HepG2 (cell line): ENCODE results near the gene TNFAIP8L3. TPM values are rescaled to one million over a fixed set of nuclear protein-coding genes. Genes with fewer than 3 reads are reported as not detected.

ENCODE experiments used
- ATAC-seq: fragments of 200-7000 bp; cut with Tn5 transposase; 3 replicates; pipeline ENCODE4 v1.9.1; 2020; ENCODE audit warnings: mild to moderate bottlenecking, moderate library complexity
- BruUV-seq: library from RNA; stranded (reverse); fragments of 400-500 nt; replicated peaks from 2 replicates; lab custom pipeline; 2021; lab: Mats Ljungman, UMichigan
- CTCF ChIA-PET: fragments of 300-600 bp; formaldehyde crosslinking; extraction: SDS; loops from one replicate; lab custom pipeline; 2021; ENCODE audit warnings: low total read pairs, inconsistent platforms, low intra/inter-chr PET ratio; lab: Yijun Ruan, JAX
- POLR2A ChIA-PET: fragments of 350-600 bp; sonication (Branson Sonifier 250); formaldehyde crosslinking; loops from one replicate; lab custom pipeline; 2020; ENCODE audit warnings: antibody characterized with exemption, inconsistent platforms; lab: Yijun Ruan, JAX
- DNase-seq: peaks from one replicate; pipeline ENCODE4 v3.0.0-alpha.2; 2015; ENCODE audit warnings: low spot score
- FAIRE-seq: peaks from 3 replicates; lab custom pipeline; 2011; peaks lifted over from hg19 to GRCh38; lab: Jason Lieb, UNC
- H2AFZ ChIP-seq: one replicate; pipeline ENCODE4 v1.6.1; 2011; ENCODE audit warnings: low read length, inconsistent platforms
- H3K27ac ChIP-seq: fragments of 300-600 bp; 3 replicates; pipeline ENCODE4 v1.8.0; 2011; ENCODE audit warnings: mixed run types, mild to moderate bottlenecking, mixed read lengths, low read length, inconsistent platforms; ENCODE audit not compliant: insufficient read depth; ENCODE audit errors: extremely low read length
- H3K27me3 ChIP-seq, 2 experiments: fragments of 200-600 bp in 1 of 2; 2 replicates in 1 of 2; 3 replicates in 1 of 2; pipeline versions ENCODE4 v1.6.0 to v1.8.0; 2011; ENCODE audit warnings: low read length in 2 of 2, mild to moderate bottlenecking in 2 of 2, moderate library complexity in 2 of 2, inconsistent platforms in 1 of 2; ENCODE audit not compliant: insufficient read depth in 2 of 2, control insufficient read depth in 1 of 2
- H3K36me3 ChIP-seq, 2 experiments: fragments of 200-600 bp in 1 of 2; replicated peaks in 1 of 2; 2 replicates in 1 of 2; 3 replicates in 1 of 2; pipeline versions ENCODE4 v1.5.1 to v1.8.0; 2011; ENCODE audit warnings: low read length in 2 of 2, inconsistent platforms in 1 of 2; ENCODE audit not compliant: insufficient read depth in 2 of 2, control insufficient read depth in 1 of 2
- H3K4me1 ChIP-seq: 2 replicates; pipeline ENCODE4 v1.5.1; 2012; ENCODE audit warnings: low read length, inconsistent platforms; ENCODE audit not compliant: insufficient read depth
- H3K4me2 ChIP-seq: 2 replicates; pipeline ENCODE4 v1.6.0; 2011; ENCODE audit warnings: low read depth, low read length, inconsistent platforms
- H3K4me3 ChIP-seq, 3 experiments: fragments of 200-600 bp in 1 of 3; sonication (generic), shearing (Covaris generic) in 1 of 3; replicated peaks in 1 of 3; 2 replicates each; pipeline ENCODE4 v1.5.1; 2011 to 2016; ENCODE audit warnings: low read length in 3 of 3, inconsistent platforms in 2 of 3, low read depth in 2 of 3, mild to moderate bottlenecking in 2 of 3, control low read depth in 1 of 3, mixed read lengths in 1 of 3; ENCODE audit not compliant: insufficient read depth in 1 of 3
- H3K79me2 ChIP-seq: one replicate; pipeline ENCODE4 v1.6.1; 2011; ENCODE audit warnings: low read length, inconsistent platforms; ENCODE audit not compliant: insufficient read depth
- H3K9ac ChIP-seq: 2 replicates; pipeline ENCODE4 v1.6.0; 2011; ENCODE audit warnings: mild to moderate bottlenecking, low read depth, low read length, inconsistent platforms; ENCODE audit not compliant: insufficient read depth
- H3K9me3 ChIP-seq: 2 replicates; pipeline ENCODE4 v1.5.1; 2012; ENCODE audit warnings: mild to moderate bottlenecking, low read length
- H4K20me1 ChIP-seq: 2 replicates; pipeline ENCODE4 v1.6.0; 2011; ENCODE audit warnings: inconsistent platforms, mild to moderate bottlenecking, low read length, moderate library complexity; ENCODE audit not compliant: insufficient read depth
- FOSL1 ChIP-seq: sonication (generic); formaldehyde crosslinking; IDR thresholded peaks from 2 replicates; pipeline ENCODE4 v1.9.0; 2021; ENCODE audit warnings: missing genetic modification reagents, borderline replicate concordance
- ZNF275 ChIP-seq: sonication (generic); formaldehyde crosslinking; IDR thresholded peaks from 2 replicates; pipeline ENCODE4 v1.8.0; 2022; ENCODE audit warnings: missing genetic modification reagents, mild to moderate bottlenecking, inconsistent platforms, borderline replicate concordance
- ZNF407 ChIP-seq: sonication (generic); formaldehyde crosslinking; IDR thresholded peaks from one replicate; pipeline ENCODE4 v1.5.1; 2020; ENCODE audit warnings: mild to moderate bottlenecking, missing genetic modification reagents; ENCODE audit errors: not compliant biosample characterization
- ZNF687 ChIP-seq: sonication (generic); formaldehyde crosslinking; IDR thresholded peaks from 2 replicates; pipeline ENCODE4 v1.5.1; 2020; ENCODE audit warnings: mild to moderate bottlenecking, missing genetic modification reagents, moderate library complexity
- WGBS: methylation state at CpG from one replicate; pipeline ENCODE4 v1.1.6; 2017; ENCODE audit warnings: low lambda C conversion rate; 5-methylcytosine and 5-hydroxymethylcytosine counted together
- in situ Hi-C: cut with HindIII; loops from 2 replicates; pipeline ENCODE4 v1.10.0; 2017; ENCODE audit warnings: low pct_unique_long_range_greater_than_20kb; ENCODE audit not compliant: extremely low pct_ligation_motif_present
- intact Hi-C: fragments of 100-400 bp; cut with micrococcal nuclease; formaldehyde crosslinking; loops from one replicate; pipeline ENCODE4 v1.10.0; 2022; ENCODE audit not compliant: unreplicated experiment
- polyA plus RNA-seq, 8 experiments: library from polyadenylated mRNA; depleted of rRNA in 3 of 8; stranded (reverse) in 7 of 8; unstranded in 1 of 8; fragments of >200 nt; fragmentation: Illumina TruSeq in 4 of 8; extraction: Trizol in 4 of 8; gene quantifications; 2 replicates each; pipeline versions ENCODE4 v1.2.1 to v1.2.3, GENCODE V29; 2011 to 2016; ENCODE audit warnings: low read depth in 4 of 8, missing spikeins in 1 of 8, mixed read lengths in 1 of 8; ENCODE audit not compliant: insufficient read depth in 1 of 8
- total RNA-seq, 5 experiments: library from RNA; depleted of rRNA; stranded (reverse); fragments of >200 nt; fragmentation: Illumina TruSeq; extraction: Trizol; gene quantifications; 2 replicates each; pipeline ENCODE4 v1.2.3, GENCODE V29; 2016; ENCODE audit warnings: low read depth in 1 of 5
- TF ChIP-seq, protein P1 (sequence below): IDR thresholded peaks from 2 replicates; pipeline ENCODE4 v1.6.1; 2016
- TF ChIP-seq, protein P2 (sequence below): sonication (generic); formaldehyde crosslinking; conservative IDR thresholded peaks from 2 replicates; pipeline ENCODE4 v1.8.1; 2023; ENCODE audit warnings: missing genetic modification reagents

Gene TNFAIP8L3
- total and polyA plus RNA-seq, 2 of the 13 experiments (the other 11 are each of a cell fraction or from before 2014, with no cell fraction given): 0.15 to 4.0 TPM

DNA sequence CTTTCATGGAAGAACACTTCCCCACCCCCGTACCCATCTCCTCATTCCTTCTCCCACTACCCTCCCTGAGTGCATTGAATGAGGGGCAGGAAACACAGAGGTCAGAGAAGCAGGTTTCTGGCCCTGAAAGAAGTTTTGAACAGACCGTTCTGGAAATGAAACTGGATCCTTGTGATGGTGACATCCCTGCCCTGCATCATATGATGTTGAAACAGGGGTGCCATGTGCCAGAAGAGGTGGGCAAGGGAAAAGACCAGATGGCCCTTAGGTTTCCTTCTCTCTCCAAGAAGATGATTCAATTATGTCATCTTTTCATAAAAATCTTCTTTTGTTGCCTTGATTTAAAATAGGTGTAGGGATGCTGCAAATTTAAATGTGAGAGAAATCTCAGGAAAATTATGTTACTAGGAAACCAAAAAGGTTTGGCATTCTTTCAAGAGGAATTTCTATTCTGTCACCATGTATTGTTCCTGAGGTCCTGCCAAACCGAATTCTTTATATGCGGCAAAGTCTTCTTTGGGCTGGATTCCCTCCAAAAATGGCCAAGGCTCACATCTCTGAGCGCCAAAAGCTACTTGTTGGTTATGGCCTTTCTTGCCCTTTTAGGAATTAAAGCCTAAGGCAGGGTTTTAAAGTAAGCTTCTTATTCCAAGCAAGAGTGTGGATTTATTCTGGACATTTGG is 19.9 kb upstream of the TNFAIP8L3 start:
- CTCF ChIA-PET: no interaction called here
- intact Hi-C loops: no loop called here
- no peak overlapping the region for H3K4me3 ChIP-seq
- H2AFZ ChIP-seq: no peak overlapping the region
- DNase-seq (no peak), ATAC-seq (no peak), FAIRE-seq (no peak)
- no peaks in the 10 kb centered on the region for H3K79me2 ChIP-seq
- H3K9me3 ChIP-seq: no peaks in the 10 kb centered on the region
- H3K9ac ChIP-seq: no peak overlapping the region
- POLR2A ChIA-PET: no interaction called here
- in situ Hi-C loops: no loop called here
- no TSS peak for BruUV-seq
- H3K4me2 ChIP-seq: no peak overlapping the region
- H3K4me1 ChIP-seq: no peaks in the 10 kb centered on the region
- H3K27ac ChIP-seq: no peak overlapping the region
- H4K20me1 ChIP-seq: no peaks in the 10 kb centered on the region
- H3K36me3 ChIP-seq: no peaks in the 10 kb centered on the region
- H3K27me3 ChIP-seq: no peaks in the 10 kb centered on the region
- WGBS: 83% methylated on average over 5 of the region's 5 CpGs
- TF ChIP-seq, protein P1, sequence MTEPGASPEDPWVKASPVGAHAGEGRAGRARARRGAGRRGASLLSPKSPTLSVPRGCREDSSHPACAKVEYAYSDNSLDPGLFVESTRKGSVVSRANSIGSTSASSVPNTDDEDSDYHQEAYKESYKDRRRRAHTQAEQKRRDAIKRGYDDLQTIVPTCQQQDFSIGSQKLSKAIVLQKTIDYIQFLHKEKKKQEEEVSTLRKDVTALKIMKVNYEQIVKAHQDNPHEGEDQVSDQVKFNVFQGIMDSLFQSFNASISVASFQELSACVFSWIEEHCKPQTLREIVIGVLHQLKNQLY (CRISPR knock-in tag): no peak
- TF ChIP-seq, protein P2, sequence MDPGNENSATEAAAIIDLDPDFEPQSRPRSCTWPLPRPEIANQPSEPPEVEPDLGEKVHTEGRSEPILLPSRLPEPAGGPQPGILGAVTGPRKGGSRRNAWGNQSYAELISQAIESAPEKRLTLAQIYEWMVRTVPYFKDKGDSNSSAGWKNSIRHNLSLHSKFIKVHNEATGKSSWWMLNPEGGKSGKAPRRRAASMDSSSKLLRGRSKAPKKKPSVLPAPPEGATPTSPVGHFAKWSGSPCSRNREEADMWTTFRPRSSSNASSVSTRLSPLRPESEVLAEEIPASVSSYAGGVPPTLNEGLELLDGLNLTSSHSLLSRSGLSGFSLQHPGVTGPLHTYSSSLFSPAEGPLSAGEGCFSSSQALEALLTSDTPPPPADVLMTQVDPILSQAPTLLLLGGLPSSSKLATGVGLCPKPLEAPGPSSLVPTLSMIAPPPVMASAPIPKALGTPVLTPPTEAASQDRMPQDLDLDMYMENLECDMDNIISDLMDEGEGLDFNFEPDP (CRISPR knock-in tag): no peak
- TF ChIP-seq ZNF687 (CRISPR knock-in tag) (no peak), FOSL1 (CRISPR knock-in tag) (no peak), ZNF407 (no peak), ZNF275 (no peak)
